GM18867 (cell line): ENCODE data around the gene GPR137.

ENCODE experiments used
- ATAC-seq: cut with Tn5 transposase; IDR thresholded peaks from one replicate; pipeline ENCODE4 v1.9.1; 2021; ENCODE audit warnings: mild to moderate bottlenecking, moderate library complexity; ENCODE audit not compliant: unreplicated experiment

Gene GPR137

DNA sequence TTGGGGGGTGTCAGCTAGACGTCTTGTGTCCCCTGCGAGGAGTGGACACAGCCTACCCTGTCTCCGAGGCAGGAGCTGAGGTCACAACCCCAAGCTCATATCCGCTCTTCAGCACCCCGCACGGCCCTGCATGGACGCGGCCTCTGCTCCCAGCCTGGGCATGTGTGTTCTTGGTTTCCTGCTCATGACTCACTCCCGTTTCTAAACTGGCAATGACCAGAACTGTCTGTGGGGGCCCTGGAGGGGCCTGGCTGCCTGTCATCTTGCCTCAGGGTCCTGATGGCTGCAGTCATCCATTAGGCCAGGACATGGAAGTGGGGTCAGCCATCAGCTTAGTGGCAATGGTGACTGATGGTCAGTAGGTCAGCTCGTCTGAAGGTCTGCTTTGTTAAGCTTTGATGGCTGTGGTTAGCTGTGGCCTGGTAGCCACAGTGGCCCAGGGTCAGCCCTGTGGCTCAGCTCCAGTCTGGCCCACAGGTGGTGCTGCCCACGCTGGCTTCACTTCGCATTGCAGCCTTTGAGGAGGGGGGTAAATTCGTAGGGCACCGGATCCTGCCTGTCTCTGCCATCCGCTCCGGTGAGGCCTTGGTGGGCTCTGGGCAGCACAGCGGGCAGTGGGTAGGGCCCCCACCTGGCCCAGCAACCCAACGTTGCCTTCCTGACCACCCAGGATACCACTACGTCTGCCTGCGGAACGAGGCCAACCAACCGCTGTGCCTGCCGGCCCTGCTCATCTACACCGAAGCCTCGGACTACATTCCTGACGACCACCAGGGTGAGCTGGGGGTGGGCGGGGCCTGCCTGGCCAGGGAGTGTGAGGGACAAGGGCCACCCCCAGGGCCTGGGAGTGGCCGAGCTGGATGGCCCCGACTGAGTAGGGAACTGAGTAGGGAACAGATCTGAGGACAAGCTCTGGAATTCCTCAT, 22.4 kb upstream of the GPR137 start:
- no peak for ATAC-seq

GRCh38 chr11:64263947-64264317, 21.7 kb upstream of the GPR137 start:
- ATAC-seq = no peak

- ATAC-seq = no peak
Measured at GRCh38 chr11:64264371-64264852, 21.2 kb upstream of the GPR137 start.

DNA sequence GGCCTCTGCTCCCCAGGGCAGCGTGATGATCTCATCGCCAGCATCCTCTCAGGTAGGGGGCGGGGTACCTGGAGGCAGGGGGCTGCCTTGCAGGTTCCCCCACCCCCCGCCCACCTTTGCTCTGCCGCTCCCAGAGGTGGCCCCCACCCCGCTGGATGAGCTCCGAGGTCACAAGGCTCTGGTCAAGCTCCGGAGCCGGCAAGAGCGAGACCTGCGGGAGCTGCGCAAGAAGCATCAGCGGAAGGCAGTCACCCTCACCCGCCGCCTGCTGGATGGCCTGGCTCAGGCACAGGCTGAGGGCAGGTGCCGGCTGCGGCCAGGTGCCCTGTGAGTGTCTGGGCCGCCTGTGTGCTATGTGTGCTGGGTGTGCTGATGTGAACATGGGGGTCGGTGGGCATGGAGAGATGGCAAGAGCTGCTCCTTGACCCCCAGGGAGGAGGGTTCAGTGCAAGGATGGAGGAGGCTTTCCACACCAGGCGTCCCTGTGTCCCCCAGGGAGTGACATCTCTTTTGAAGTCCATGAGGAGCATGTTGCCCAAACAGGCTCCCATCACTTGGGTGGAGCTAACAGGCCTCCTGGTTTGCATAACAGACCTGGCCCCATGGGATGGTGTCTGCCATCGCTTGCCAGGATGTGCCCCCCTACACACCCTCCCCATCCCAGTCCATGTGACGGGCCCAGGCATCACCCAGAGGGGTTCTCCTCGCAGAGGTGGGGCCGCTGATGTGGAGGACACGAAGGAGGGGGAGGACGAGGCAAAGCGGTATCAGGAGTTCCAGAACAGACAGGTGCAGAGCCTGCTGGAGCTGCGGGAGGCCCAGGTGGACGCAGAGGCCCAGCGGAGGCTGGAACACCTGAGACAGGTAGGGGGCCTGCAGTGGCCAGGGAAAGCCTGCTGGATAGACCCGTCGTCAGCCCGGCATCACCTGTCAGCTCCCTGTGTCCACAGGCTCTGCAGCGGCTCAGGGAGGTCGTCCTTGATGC, 20.2 kb upstream of the GPR137 start:
- no peak for ATAC-seq

DNA sequence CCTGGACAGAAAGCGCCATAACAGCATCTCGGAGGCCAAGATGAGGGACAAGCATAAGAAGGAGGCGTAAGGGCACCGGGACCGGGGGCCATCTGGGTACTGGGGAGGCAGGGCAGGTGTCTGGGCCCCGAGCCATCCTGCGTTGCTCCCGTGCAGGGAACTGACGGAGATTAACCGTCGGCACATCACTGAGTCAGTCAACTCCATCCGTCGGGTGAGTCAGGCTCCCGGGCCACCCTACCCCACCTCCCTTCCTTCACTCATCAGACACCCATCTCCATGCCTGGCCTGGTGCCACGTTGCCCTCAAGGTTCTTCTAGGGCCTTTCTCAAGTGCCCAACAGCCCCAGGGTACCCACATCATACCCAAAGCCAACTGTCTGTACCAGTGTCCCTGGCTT, 19.3 kb upstream of the GPR137 start:
- no peak for ATAC-seq

GRCh38 chr11:64267207-64267945, 18.3 kb upstream of the GPR137 start:
- no peak for ATAC-seq

GRCh38 chr11:64268025-64268892, 17.4 kb upstream of the GPR137 start:
- no peak for ATAC-seq

- no peak for ATAC-seq
Measured at GRCh38 chr11:64268893-64269539, 16.6 kb upstream of the GPR137 start.

DNA sequence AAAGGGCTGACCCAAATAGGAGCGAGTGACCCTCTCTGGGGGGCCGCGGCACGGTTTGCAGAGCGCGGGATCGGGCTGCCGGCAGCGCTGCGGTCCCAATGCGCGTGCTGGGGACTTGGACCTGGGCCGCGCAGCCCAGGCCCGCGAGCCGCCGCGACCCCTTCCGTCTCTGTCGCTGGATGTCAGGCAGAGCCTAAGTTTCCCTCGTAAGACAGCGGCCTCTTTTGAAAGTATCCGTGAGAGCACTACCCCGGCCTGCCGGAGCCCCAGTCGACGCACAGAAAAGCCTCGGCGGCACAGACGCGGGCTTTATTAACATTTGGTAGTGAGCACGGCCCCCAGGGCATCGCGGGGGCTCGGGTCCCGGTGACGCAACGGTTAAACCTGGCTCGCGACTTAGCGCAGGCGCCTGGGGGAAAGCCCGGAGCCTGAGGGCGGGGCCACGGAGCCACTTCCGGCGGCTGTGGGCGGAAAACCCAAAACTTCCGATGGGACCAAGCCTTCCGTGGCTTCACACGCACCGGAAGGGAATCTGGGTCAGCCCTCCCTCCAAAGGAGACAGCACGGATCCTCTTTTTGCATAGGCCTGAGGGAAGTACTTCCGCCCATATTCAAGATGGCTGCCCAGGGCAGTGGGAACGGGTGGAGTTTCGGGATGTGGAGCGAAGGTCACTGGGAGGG, 16.0 kb upstream of the GPR137 start:
- peak; percentile 69 for ATAC-seq

DNA sequence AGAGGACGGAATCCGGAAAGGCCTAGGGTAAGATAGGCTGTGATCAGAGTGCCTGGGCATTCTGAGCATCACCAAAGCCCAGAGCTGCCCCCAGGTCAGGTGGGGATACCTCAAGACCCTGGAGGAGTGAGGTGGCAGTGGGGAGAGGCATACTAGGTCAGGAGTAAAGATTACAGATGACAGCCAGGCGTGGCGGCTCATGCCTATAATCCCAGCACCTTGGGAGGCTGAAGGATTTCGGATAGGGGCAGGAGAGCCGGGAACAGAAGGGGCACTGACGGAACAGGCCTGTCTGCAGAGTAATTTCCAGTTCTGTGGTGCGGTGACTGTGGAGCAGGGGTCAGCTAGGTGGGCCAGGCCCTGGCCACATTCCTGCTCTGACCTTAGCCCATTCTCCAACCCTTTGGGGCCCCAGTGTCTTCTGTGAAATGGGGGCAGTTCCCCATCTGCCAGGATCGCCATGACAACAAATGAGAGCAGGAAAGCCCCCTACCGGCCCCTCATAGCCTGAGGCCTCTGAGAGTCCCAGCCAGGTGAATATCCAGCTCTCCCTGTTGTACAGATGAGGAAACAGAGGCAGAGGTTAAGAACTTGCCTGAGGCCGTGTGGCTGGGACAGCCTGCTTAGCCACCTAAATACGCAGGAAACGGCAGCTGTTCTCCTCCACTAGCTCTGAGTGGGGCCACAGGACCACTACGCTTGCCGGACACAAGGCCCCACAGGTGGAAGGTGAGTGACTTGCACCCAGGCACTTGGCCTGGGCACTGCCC, 10.4 kb upstream of the GPR137 start:
- ATAC-seq = no peak

DNA sequence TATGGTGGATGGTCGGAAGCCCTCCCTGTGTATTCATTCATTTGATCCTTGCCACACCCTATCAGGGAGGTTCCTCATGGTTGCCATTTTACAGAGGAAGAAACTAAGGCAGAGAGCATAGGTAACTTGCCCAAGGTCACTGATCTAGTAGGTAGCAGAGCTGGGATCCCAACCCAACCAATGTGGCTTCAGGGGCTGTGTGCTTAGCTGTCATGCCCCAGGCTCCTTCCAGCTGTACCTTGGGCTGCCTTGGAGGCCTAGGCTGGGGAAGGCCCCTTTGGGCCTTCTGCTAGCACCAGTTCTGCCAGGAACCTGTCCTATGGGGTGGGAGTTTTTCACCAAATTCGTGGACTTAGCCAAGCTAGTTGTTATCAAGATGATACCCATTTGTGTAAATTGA, 9.8 kb upstream of the GPR137 start:
- no peak for ATAC-seq

DNA sequence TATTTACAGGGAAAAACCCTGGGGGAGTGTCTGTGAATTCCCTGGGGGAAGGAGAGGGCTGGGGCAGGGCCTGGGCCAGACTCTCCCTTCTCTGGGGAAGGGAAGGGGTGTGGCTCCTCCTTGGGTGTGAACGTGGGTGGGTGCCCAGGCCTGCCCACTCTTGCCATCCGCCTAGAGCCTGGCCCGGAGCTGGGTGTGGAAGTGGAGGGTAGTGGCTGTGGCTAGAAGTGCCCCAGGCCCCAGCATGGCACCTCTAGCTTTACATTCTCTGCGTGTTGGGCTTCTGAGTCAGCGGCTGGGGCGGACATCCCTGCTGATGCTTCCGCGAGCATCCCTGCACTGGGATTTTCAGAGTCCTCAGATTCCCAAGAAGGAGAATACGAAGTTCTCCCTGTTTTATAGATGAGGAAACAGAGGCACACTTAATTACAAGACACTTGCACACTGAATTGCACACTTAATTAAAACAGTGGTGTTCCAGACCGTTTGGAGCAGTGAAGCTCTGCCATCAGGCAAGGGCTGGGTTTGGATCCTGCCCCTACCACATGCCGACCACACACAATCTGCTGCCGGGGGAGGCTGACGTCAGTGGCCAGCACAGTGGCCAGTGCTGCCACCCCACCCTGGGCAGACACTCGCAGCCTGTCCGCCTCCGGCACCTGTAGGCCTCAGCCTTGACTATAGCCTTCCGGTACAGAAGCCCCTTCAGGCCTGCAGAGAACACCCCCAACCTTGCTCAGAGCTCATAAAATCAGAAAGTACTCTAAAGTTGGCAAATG, 8.8 kb upstream of the GPR137 start:
- ATAC-seq = no peak

DNA sequence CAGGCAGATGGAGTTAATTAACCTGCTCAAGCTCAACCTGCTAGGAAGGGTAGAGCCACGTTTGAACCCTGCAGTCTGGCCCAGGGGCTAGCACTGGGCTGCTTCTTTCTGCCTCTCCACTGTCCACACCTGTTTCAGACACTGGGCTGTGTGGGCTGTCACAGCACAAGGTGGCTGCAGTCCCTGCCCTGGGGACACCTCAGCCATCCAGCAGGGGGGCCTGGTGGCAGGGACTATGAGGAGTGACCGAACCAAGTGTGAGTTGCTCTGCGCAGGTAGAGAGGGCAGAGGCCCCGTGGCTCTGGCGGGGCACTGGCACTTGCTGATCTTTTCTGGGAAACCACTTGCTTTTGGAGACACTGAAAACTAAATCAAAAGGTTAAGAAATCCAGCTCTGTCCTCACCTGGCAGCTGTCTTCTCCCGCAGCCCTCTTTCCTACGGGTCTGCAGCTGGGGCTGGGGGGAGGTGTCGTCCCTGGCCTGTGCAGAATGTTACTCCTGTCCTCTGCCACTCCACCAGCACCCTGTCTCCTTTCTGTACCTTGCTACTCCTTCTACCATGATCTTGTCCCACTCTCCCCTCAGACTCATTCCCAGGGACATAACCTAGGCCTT, 7.0 kb upstream of the GPR137 start:
- no peak for ATAC-seq

DNA sequence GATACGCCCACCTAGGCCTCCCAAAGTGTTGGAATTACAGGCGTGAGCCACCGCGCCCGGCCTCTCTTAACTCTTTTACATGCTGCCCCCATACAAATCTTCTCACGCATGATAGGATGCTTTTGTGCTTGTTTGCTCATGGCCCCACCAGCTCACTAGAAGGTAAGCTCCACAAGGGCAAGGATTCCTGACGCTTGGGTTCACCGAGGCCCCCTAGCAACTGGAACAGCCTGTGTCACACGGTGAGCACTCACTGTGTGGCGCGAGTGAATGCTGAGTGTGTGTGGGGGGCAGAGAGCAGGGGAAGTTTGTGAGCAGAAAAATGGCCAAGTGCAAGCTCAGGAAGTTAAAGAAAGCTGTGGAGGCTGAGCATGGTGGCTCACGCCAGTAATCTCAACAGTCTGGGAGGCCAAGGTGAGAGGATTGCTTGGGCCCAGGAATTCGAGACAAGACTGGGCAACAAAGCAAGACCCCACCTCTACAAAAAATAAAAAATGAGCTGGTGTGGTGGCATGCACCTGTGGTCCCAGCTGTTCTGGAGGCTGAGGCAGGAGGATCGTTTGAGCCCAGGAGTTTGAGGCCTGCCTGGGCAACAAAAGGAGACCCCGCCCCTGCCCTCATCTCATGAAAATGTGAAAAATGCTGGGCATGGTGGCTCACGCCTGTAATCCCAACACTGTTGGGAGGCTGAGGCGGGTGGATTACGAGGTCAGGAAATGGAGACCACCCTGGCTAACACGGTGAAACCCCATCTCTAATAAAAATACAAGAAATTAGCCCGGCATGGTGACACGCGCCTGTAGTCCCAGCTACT, 3.5 kb upstream of the GPR137 start:
- no peak for ATAC-seq

DNA sequence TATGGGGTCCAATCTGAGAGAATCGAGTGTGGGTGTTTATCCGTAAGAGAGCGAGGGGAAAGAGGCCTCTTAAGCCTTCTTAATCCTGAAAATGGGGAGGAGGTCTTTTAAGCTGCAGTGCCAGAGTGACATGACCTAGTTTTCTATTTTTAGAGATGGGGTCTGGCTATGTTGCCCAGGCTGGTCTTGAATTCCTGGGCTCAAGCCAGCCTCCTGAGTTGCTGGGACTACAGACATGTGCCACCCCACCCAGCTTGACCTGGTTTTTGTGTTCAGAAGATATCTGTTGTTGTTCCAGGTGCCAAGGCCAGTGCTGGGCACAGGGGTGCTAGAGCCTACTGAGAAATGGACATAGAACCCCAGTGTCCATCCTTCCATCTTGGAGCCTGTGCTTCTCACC, 2.6 kb upstream of the GPR137 start:
- ATAC-seq = no peak
